Pancreas (tissue), 10 donors: ENCODE results near the gene CPHXL2. TPM values are rescaled to one million over a fixed set of nuclear protein-coding genes. Genes with fewer than 3 reads are reported as not detected.

ENCODE experiments used
- ATAC-seq, 4 donors: fragments of 200-7000 bp; cut with Tn5 transposase; one replicate each; pipeline versions ENCODE4 v1.8.0 to v1.9.1; 2020; ENCODE audit warnings: mild to moderate bottlenecking in 4 of 4, moderate library complexity in 4 of 4
- DNase-seq, 6 donors: peaks; one replicate each; pipeline ENCODE4 v3.0.0-alpha.2; 2020
- FAIRE-seq: peaks from 2 replicates; lab custom pipeline; 2012; peaks lifted over from hg19 to GRCh38; lab: Jason Lieb, UNC
- H3K27ac ChIP-seq, 4 donors: fragments of 200-600 bp; sonication (generic); 1 replicate in 3 of 4; 2 replicates in 1 of 4; pipeline versions ENCODE4 v1.5.0 to v1.8.0; 2020
- H3K27me3 ChIP-seq, 4 donors: fragments of 200-600 bp; one replicate each; pipeline ENCODE4 v1.8.0; 2021
- H3K36me3 ChIP-seq, 3 donors: fragments of 200-600 bp; sonication (generic) in 1 of 3; one replicate each; pipeline versions ENCODE4 v1.5.0 to v1.8.0; 2020 to 2021
- H3K4me1 ChIP-seq, 3 donors: fragments of 200-600 bp; one replicate each; pipeline ENCODE4 v1.8.0; 2021
- H3K4me3 ChIP-seq, 4 donors: fragments of 200-600 bp; sonication (generic) in 2 of 4; one replicate each; pipeline versions ENCODE4 v1.5.0 to v1.8.0; 2020 to 2021
- H3K9me3 ChIP-seq, 4 donors: fragments of 200-600 bp; one replicate each; pipeline ENCODE4 v1.8.0; 2021
- WGBS, 2 donors: extraction: QIAGEN DNeasy Blood & Tissue Kit; methylation state at CpG; one replicate each; pipeline ENCODE4 v1.1.7; 2013; 5-methylcytosine and 5-hydroxymethylcytosine counted together
- intact Hi-C, 3 donors: fragments of 100-400 bp; cut with DNase I; formaldehyde crosslinking; loops; one replicate each; pipeline versions ENCODE4 v1.11.1 to v1.14.2; 2022
- polyA plus RNA-seq, 2 donors: library from polyadenylated mRNA; stranded (reverse); fragments of 200-250 nt; gene quantifications; one replicate each; pipeline ENCODE4 v1.2.3, GENCODE V29; 2013
- total RNA-seq, 6 donors: library from RNA; stranded (reverse); fragmentation: NEBNext Ultra II Directional in 4 of 6; extraction: Animal tissue kit (Norgen Biotek cat#: 25700) in 4 of 6; gene quantifications; one replicate each; pipeline versions ENCODE4 v1.2.1 to v1.2.4, GENCODE V29; 2021 to 2023
- TF ChIP-seq, protein P1 (sequence below), 4 donors: fragments of 200-600 bp; sonication (generic) in 3 of 4; IDR thresholded peaks; one replicate each; pipeline versions ENCODE4 v1.5.0 to v1.8.0; 2021; ENCODE audit warnings: antibody characterized with exemption in 4 of 4
- donor health status: healthy with polysubstance abuse.
- donor health status: DM: no; HTN: no; CAD: no; lungs with moderate emphysema.
- donor health status: DM: no; HTN: no; CAD: no.
- donor health status: control.
- donor health status: control.
- donor health status: Bipolar disorder and iron deficiency.
- donor health status: DM: yes; HTN: yes; CAD: no.
- donor health status: DM: no; HTN: no; CAD: no.
- donor health status: DM: no; HTN: no; CAD: no.
- donor health status: DM: yes; HTN: yes; CAD: no.

The CPHXL2 gene
- total and polyA plus RNA-seq, 8 donors: not detected

DNA sequence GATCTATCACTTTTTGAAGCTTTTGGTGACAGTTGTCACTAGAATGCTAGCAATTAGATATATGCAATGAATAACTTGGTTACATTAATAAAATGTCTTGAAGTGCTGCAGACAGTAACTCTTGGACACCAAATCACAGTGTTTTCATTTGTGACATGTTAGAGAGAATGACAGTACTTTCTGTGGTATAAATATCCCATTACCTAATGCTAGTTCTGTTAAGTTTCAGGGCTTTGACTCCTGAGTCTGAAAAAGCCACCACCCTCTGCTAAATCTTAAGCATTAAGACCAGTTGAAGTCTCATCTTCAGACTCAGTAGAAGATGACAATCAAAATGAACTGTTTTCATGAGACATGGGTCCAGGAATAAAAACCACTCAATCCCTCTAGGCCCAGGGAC lies 10.6 kb upstream of the CPHXL2 start:
- no peak for ATAC-seq
- no peaks in the 10 kb centered on the region for H3K4me1 ChIP-seq
- H3K27me3 ChIP-seq: no peaks in the 10 kb centered on the region
- no peak overlapping the region for H3K4me3 ChIP-seq
- no peaks in the 10 kb centered on the region for H3K36me3 ChIP-seq
- intact Hi-C loops: no loop called here
- H3K27ac ChIP-seq: no peak overlapping the region
- no peaks in the 10 kb centered on the region for H3K9me3 ChIP-seq
- TF ChIP-seq, protein P1, sequence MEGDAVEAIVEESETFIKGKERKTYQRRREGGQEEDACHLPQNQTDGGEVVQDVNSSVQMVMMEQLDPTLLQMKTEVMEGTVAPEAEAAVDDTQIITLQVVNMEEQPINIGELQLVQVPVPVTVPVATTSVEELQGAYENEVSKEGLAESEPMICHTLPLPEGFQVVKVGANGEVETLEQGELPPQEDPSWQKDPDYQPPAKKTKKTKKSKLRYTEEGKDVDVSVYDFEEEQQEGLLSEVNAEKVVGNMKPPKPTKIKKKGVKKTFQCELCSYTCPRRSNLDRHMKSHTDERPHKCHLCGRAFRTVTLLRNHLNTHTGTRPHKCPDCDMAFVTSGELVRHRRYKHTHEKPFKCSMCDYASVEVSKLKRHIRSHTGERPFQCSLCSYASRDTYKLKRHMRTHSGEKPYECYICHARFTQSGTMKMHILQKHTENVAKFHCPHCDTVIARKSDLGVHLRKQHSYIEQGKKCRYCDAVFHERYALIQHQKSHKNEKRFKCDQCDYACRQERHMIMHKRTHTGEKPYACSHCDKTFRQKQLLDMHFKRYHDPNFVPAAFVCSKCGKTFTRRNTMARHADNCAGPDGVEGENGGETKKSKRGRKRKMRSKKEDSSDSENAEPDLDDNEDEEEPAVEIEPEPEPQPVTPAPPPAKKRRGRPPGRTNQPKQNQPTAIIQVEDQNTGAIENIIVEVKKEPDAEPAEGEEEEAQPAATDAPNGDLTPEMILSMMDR (IDR thresholded peaks at IDR 0.05): no peak
- no peak for DNase-seq
- FAIRE-seq: no peak

DNA sequence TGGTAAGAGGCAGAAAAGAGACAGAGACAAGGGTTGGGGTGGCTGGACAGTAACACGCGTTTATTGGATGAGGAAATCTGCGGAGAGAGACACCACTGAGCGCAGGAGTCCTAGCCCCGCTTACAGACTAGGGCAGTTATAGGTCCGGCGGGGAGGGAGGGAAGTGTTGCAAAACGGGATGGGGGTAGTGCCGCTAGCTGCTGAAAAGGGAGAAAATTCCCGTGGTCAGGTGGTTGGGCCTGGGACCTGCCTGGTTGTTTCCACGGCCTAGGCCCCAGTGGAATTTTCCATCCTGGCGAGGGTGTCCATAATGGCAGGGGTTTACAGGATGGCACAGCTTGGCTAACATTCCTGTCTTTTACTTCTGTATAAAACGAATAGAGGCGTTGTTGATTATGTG lies 5.5 kb upstream of the CPHXL2 start:
- no peaks in the 10 kb centered on the region for H3K36me3 ChIP-seq
- no peak overlapping the region for H3K27ac ChIP-seq
- H3K4me3 ChIP-seq: no peak overlapping the region
- no peaks in the 10 kb centered on the region for H3K9me3 ChIP-seq
- no peak for FAIRE-seq
- DNase-seq: no peak
- no peak for ATAC-seq
- WGBS, 2 donors: 88% methylated on average over 14 of the region's 14 CpGs
- no peaks in the 10 kb centered on the region for H3K4me1 ChIP-seq
- intact Hi-C loops: no loop called here
- no peaks in the 10 kb centered on the region for H3K27me3 ChIP-seq
- TF ChIP-seq, protein P1 (IDR thresholded peaks at IDR 0.05): no peak

DNA sequence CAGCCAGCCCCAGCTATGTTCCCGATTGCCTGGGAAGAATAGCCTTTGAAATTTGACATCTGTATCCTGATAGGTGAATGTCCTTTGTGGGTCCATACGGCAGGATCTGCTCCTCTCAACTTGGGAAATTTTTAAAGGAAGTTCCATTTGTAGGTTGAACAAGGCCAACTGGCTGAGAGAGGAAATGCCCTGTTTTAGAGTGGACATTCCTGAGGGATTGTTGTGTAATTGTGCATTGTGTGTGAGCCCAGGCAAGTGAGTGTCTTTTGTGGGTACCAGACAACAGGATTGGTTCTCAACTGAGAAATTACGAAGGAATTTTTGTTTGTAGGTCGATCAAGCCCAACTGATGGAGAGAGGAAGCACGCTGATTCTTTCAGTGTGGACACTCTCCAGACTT lies 2.6 kb upstream of the CPHXL2 start:
- Histone ChIP-seq H3K27ac (no peak overlapping the region), H3K4me3 (no peak overlapping the region), H3K4me1 (no peaks in the 10 kb centered on the region), H3K9me3 (no peaks in the 10 kb centered on the region), H3K36me3 (no peaks in the 10 kb centered on the region), H3K27me3 (no peaks in the 10 kb centered on the region)
- DNase-seq (no peak), FAIRE-seq (no peak), ATAC-seq (no peak)
- TF ChIP-seq, protein P1 (IDR thresholded peaks at IDR 0.05): no peak
- intact Hi-C loops: no loop called here
- WGBS, 2 donors: 89 to 92% methylated on average over 5 of the region's 5 CpGs

DNA sequence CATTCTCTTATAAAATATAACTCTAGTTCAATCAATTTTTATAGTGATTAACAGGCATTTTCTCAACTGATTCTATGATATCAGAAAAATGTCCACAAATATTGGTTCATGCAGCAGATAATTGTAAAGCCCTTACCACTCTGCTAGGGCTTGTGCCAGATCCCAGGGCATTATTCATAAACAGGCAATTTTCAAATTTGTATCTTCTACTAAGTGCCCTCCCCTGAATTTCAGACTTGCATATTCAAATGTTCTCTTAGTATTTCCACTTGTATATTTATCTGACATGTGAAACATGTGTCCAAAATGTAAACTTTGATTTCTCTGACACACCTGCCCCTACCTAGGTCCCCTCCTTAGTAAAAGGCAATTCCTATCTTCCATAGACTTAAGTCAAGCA lies 9.3 kb downstream of the CPHXL2 start:
- ATAC-seq (no peak), FAIRE-seq (no peak), DNase-seq (no peak)
- intact Hi-C loops: no loop called here
- Histone ChIP-seq H3K36me3 (no peaks in the 10 kb centered on the region), H3K4me3 (no peak overlapping the region), H3K4me1 (no peaks in the 10 kb centered on the region), H3K27me3 (no peaks in the 10 kb centered on the region), H3K9me3 (no peaks in the 10 kb centered on the region), H3K27ac (no peak overlapping the region)
- TF ChIP-seq, protein P1 (IDR thresholded peaks at IDR 0.05): no peak

DNA sequence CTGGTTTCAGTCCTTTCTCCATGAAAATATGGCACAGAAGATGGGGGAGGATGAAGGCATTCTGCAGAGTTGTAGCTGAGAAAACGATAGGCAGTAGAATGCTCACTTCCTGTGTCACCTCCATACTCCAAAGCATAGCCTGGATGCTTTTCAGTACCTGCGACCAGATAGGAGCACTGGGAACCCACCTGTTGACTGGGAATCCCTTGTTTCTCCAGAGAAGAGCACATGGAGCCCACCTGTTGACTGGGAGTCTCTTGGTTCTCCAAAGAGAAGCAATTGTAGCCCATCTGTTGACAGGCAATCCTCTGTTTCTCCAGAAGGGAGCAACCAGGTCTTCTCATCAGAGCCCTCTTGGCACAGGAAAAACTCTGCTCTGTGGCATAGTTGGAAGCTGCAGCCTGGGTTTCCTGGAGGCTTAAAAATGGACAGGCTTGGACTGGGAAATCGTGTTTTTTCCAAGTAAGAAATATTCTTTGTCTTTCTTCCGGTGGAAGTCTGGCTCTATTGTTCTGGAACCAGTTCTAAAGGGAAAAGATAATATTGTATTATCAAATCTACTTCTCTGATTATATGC lies 16.0 kb downstream of the CPHXL2 start:
- Histone ChIP-seq H3K9me3 (no peaks in the 10 kb centered on the region), H3K27me3 (no peaks in the 10 kb centered on the region), H3K4me1 (no peaks in the 10 kb centered on the region), H3K36me3 (peaks cover 0 to 32% (median 6%) of the 10 kb centered on the region in 3 donors), H3K27ac (no peak overlapping the region), H3K4me3 (no peak overlapping the region)
- intact Hi-C loops: no loop called here
- no peak for DNase-seq
- no peak for FAIRE-seq
- ATAC-seq: no peak
- TF ChIP-seq, protein P1 (IDR thresholded peaks at IDR 0.05): no peak
- 72 to 77% methylated on average over 4 of the region's 4 CpGs for WGBS, 2 donors
